ENCODE results near the gene TEKT3. TPM values are rescaled to one million over a fixed set of nuclear protein-coding genes. Genes with fewer than 3 reads are reported as not detected.

The TEKT3 gene
- polyA plus RNA-seq, 1 of the 3 experiments (the other 2 are of a cell fraction) = 0.62 TPM

- POLR2A ChIA-PET = no interaction called here
- Histone ChIP-seq H4K20me1 (ENCODE audit: insufficient read depth) (no peaks in the 10 kb centered on the region), H3K36me3 (replicated peaks in 1 of 2; ENCODE audit: control insufficient read depth in 1 of 2, insufficient read depth in 2 of 2, low read length in 1 of 2) (no peaks in the 10 kb centered on the region), H3F3A (replicated peaks; ENCODE audit: insufficient read depth) (no peaks in the 10 kb centered on the region), H3K9me3 (no peaks in the 10 kb centered on the region), H3K9me2 (no peaks in the 10 kb centered on the region), H3K79me2 (ENCODE audit: insufficient read depth) (no peaks in the 10 kb centered on the region), H3K27ac (ENCODE audit: low read depth in 2 of 2, low read length in 1 of 2) (no peak overlapping the region), H3K9ac (no peak overlapping the region), H3K4me3 (ENCODE audit: low read depth in 2 of 2, low read length in 1 of 2) (no peak overlapping the region), H3K4me2 (no peak overlapping the region), H3K4me1 (ENCODE audit: control insufficient read depth in 1 of 2, insufficient read depth in 2 of 2, low read depth in 1 of 2, low read length in 1 of 2) (no peaks in the 10 kb centered on the region), H2AFZ (ENCODE audit: low read depth) (no peak overlapping the region), H3K27me3 (ENCODE audit: insufficient read depth) (no peaks in the 10 kb centered on the region)
- TF ChIP-seq SIN3A (IDR thresholded peaks at IDR 0.05; ENCODE audit: borderline replicate concordance, low read depth, low read length) (no peak), JUND (IDR thresholded peaks at IDR 0.05) (no peak), USF2 (IDR thresholded peaks at IDR 0.05; ENCODE audit: borderline replicate concordance, low read depth, low read length) (no peak), TAF1 (IDR thresholded peaks at IDR 0.05; ENCODE audit: borderline replicate concordance, low read depth, low read length) (no peak), MXI1 (IDR thresholded peaks at IDR 0.05; ENCODE audit: low read depth, low read length) (no peak), EZH2phosphoT487 (IDR thresholded peaks at IDR 0.05; ENCODE audit: borderline replicate concordance, low read depth) (no peak), MAX (IDR thresholded peaks at IDR 0.05; ENCODE audit: low read depth) (no peak), YY1 (IDR thresholded peaks at IDR 0.05; ENCODE audit: low read depth) (no peak), FOXM1 (IDR thresholded peaks at IDR 0.05; ENCODE audit: low read depth) (no peak)
- 84% methylated on average over 6 of the region's 6 CpGs for WGBS (ENCODE audit: low lambda C conversion rate)
- DNase-seq = no peak
- CTCF ChIA-PET = interaction anchor here (2.1 kb wide), 1 partner anchor 139 kb away, joined by 6 read pairs; no protein-coding TSS in a partner anchor
These were observed 22.3 kb upstream of the TEKT3 start for GRCh38 chr17:15363702-15364101.

- WGBS (ENCODE audit: low lambda C conversion rate) = 65% methylated on average over 2 of the region's 2 CpGs
- no peaks in the 10 kb centered on the region for H3K27me3 ChIP-seq (ENCODE audit: insufficient read depth)
- POLR2A ChIA-PET = no interaction called here
- CTCF ChIA-PET = interaction anchor here (0.8 to 1.1 kb wide), 3 partner anchors 8 to 141 kb away, joined by 3 to 5 read pairs (median 4); no protein-coding TSS in a partner anchor
- no peaks in the 10 kb centered on the region for H3K9me3 ChIP-seq
- H2AFZ ChIP-seq (ENCODE audit: low read depth) = no peak overlapping the region
- no peaks in the 10 kb centered on the region for H3F3A ChIP-seq (replicated peaks; ENCODE audit: insufficient read depth)
- no peak overlapping the region for H3K4me2 ChIP-seq
- H4K20me1 ChIP-seq (ENCODE audit: insufficient read depth) = no peaks in the 10 kb centered on the region
- no peaks in the 10 kb centered on the region for H3K4me1 ChIP-seq (ENCODE audit: control insufficient read depth in 1 of 2, insufficient read depth in 2 of 2, low read depth in 1 of 2, low read length in 1 of 2)
- H3K36me3 ChIP-seq (replicated peaks in 1 of 2; ENCODE audit: control insufficient read depth in 1 of 2, insufficient read depth in 2 of 2, low read length in 1 of 2) = no peaks in the 10 kb centered on the region
- TF ChIP-seq FOXM1 (IDR thresholded peaks at IDR 0.05; ENCODE audit: low read depth) = no peak
- TF ChIP-seq SIN3A (IDR thresholded peaks at IDR 0.05; ENCODE audit: borderline replicate concordance, low read depth, low read length) = no peak
- TF ChIP-seq TCF12 (IDR thresholded peaks at IDR 0.05) = no peak
- TF ChIP-seq FOSL2 (IDR thresholded peaks at IDR 0.05; ENCODE audit: borderline replicate concordance, low read depth) = no peak
- TF ChIP-seq TEAD4 (IDR thresholded peaks at IDR 0.05; ENCODE audit: borderline replicate concordance, insufficient read depth) = no peak
- no peak for TF ChIP-seq USF1 (IDR thresholded peaks at IDR 0.05; ENCODE audit: borderline replicate concordance, low read depth)
- TF ChIP-seq CTCF (IDR thresholded peaks at IDR 0.05) = no peak
- H3K27ac ChIP-seq (ENCODE audit: low read depth in 2 of 2, low read length in 1 of 2) = no peak overlapping the region
- H3K79me2 ChIP-seq (ENCODE audit: insufficient read depth) = no peaks in the 10 kb centered on the region
- no peak for DNase-seq
- no peak overlapping the region for H3K9ac ChIP-seq
- no peaks in the 10 kb centered on the region for H3K9me2 ChIP-seq
- no peak overlapping the region for H3K4me3 ChIP-seq (ENCODE audit: low read depth in 2 of 2, low read length in 1 of 2)
These were observed 20.2 kb upstream of the TEKT3 start for GRCh38 chr17:15361592-15361991.

All from SK-N-SH (cell line).